Testis (tissue), 2 donors: ENCODE results near the gene FAM110C.

Source experiments
- POLR2A ChIP-seq: fragments of 450-650 bp; IDR thresholded peaks from one replicate; pipeline ENCODE4 v1.6.1; 2017; ENCODE audit warnings: antibody characterized with exemption, mild to moderate bottlenecking, moderate library complexity
- TF ChIP-seq, protein P1 (sequence below), 3 experiments: fragments of 450-650 bp in 2 of 3; fragments of 200-600 bp in 1 of 3; sonication (generic) in 1 of 3; IDR thresholded peaks; one replicate each; pipeline ENCODE4 v1.5.1; 2016 to 2019; ENCODE audit warnings: antibody characterized with exemption in 3 of 3, mild to moderate bottlenecking in 2 of 3, moderate library complexity in 1 of 3

DNA sequence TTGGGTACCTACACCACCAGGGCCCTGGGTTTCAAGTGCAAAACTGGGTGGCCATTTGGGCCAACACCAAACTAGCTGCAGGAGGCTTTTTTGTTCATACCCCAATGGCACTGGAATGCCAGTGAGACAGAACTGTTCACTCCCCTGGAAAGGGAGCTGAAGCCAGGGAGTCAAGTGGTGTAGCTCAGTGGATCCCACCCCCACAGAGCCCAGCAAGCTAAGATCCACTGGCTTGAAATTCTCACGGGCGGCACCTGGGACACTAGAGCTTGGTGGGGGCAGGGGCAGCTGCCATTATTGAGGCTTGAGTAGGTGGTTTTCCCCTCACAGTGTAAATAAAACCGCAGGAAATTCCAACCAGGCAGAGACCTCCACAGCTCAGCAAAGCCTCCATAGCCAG is 46.0 kb upstream of the FAM110C start:
- TF ChIP-seq, protein P1, sequence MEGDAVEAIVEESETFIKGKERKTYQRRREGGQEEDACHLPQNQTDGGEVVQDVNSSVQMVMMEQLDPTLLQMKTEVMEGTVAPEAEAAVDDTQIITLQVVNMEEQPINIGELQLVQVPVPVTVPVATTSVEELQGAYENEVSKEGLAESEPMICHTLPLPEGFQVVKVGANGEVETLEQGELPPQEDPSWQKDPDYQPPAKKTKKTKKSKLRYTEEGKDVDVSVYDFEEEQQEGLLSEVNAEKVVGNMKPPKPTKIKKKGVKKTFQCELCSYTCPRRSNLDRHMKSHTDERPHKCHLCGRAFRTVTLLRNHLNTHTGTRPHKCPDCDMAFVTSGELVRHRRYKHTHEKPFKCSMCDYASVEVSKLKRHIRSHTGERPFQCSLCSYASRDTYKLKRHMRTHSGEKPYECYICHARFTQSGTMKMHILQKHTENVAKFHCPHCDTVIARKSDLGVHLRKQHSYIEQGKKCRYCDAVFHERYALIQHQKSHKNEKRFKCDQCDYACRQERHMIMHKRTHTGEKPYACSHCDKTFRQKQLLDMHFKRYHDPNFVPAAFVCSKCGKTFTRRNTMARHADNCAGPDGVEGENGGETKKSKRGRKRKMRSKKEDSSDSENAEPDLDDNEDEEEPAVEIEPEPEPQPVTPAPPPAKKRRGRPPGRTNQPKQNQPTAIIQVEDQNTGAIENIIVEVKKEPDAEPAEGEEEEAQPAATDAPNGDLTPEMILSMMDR (IDR thresholded peaks at IDR 0.05) = no peak
- TF ChIP-seq POLR2A = no peak
